HT-29 (cell line): ENCODE data around the gene FBXO41. TPM values are rescaled to one million over a fixed set of nuclear protein-coding genes. Genes with fewer than 3 reads are reported as not detected.

Source experiments
- DNase-seq: peaks from one replicate; pipeline ENCODE4 v3.0.0-alpha.2; 2015; ENCODE audit warnings: low spot score
- total RNA-seq: library from RNA; depleted of rRNA; stranded (reverse); fragments of >200 nt; shearing (Covaris generic); gene quantifications from 2 replicates; pipeline ENCODE4 v1.2.3, GENCODE V29; 2014; rRNA removed

FBXO41 gene, protein sequence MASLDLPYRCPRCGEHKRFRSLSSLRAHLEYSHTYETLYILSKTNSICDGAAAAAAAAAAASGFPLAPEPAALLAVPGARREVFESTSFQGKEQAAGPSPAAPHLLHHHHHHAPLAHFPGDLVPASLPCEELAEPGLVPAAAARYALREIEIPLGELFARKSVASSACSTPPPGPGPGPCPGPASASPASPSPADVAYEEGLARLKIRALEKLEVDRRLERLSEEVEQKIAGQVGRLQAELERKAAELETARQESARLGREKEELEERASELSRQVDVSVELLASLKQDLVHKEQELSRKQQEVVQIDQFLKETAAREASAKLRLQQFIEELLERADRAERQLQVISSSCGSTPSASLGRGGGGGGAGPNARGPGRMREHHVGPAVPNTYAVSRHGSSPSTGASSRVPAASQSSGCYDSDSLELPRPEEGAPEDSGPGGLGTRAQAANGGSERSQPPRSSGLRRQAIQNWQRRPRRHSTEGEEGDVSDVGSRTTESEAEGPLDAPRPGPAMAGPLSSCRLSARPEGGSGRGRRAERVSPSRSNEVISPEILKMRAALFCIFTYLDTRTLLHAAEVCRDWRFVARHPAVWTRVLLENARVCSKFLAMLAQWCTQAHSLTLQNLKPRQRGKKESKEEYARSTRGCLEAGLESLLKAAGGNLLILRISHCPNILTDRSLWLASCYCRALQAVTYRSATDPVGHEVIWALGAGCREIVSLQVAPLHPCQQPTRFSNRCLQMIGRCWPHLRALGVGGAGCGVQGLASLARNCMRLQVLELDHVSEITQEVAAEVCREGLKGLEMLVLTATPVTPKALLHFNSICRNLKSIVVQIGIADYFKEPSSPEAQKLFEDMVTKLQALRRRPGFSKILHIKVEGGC
- 18.0 and 26.8 TPM in 2 replicates for total RNA-seq

GRCh38 chr2:73284296-73285158 is at the start of gene FBXO41:
Gene FBXO41, minus strand, starts transcription at chr2:73284478. Its CDS starts 14,848 bp downstream, at chr2:73269630.
- peak; percentile 67 for DNase-seq

DNA sequence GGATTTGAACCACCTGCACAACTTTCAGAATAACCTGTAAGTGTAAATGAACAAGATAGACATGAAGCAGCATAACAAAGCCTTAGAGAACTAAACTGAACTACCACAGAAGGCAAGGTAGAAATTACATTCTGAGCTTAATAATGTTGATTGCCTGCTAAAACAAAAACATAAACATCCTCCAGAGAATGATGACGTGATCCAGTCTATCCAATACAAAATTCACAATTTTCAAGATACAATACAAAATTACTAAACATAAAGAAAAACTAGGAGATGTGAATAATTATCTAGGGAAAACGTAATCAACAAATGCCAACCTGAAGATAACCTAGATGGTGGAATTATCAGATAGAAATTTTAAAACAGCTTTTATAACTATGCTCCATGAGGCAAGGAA is 49.8 kb upstream of the FBXO41 start:
- DNase-seq = no peak

GRCh38 chr2:73333564-73333963 is 49.3 kb upstream of the FBXO41 start:
- no peak for DNase-seq

DNA sequence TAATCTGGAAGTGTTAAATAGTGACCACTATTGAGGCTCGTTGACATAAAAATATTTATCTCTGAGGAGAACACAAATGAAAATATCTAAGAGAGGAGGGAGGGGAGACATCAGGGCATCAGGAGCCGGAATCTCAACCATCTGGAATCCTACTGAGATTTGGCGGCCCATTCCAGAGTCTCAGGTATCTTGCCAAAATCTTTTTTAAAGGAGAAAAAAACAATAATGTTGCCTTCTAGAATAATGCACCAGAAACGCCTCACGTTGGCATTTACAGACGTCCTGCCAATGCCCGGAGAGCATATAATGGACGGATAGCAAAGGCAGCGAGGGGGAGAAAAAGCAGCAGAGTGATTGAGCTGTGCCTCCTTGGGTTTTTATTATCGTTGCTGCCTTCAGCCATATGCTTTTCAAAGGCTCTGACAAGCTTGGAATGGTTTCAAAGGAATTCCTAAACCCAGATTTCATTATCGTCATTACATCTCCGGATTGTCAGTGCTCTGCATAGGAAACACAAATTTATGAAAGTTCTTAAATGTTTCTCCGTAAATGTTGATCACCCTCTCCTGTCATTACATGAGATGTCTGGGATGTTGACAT is 39.9 kb upstream of the FBXO41 start:
- no peak for DNase-seq

- no peak for DNase-seq
Observed at GRCh38 chr2:73323551-73323950, 39.3 kb upstream of the FBXO41 start.

DNA sequence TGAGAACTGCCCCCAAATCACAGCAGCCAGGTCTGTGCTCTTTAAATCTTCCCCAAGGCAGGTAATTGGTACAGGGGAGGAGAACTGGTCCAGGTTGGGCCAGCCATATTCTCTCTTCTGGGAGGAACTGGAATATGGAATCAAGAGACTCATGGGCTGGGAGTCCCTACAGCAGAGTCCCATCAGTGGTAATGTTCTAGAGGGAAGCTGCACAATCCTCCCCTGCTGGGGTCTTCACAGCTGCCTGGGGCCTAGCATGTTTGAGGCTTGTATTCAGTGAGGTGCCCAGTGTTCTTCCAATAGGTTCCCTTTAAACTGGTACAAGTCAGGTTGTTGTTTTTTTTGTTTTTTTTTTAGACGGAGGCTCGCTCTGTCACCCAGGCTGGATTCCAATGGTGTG is 30.2 kb upstream of the FBXO41 start:
- DNase-seq = no peak

DNA sequence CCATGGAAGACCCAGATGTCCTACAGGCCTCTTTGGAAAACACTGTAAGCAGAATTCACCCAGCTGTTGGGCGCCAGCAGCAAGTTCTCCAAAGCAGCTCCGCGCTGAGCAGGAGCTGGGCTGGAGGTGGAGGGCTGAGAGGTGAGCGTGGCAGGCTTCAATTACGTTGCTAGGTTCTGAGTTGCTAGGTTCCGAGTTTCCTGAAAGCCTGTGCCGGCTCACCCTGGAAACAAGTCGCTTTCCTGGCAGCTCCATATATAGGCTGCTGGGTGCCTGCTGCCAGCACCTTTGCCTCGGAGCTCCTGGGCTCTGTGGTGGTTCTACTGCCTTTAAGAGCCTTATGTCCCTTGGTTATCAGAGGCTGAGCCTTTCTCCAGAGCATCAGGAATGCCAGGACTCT is 23.4 kb upstream of the FBXO41 start:
- DNase-seq = no peak

GRCh38 chr2:73301636-73302035 is 17.4 kb upstream of the FBXO41 start:
- no peak for DNase-seq

DNA sequence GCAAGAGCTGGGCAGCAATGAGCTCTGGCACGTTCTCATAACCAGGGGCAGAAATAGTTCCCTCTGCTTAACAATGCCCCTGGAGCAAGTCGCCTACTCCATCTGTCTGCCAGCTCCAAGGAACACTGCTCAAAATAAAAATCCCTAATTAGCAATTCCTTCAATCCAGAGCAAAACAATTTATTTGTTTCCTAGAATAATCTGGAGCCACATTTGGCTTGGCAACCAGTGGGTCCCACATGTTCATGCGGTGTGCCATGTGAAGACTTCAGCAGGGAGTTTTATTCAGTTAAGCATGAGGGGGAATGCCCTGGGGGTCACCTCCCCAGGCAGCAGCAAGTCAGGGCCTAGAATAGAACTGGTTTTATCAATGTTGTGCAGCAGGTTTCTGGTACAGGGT is 16.6 kb upstream of the FBXO41 start:
- no peak for DNase-seq

DNA sequence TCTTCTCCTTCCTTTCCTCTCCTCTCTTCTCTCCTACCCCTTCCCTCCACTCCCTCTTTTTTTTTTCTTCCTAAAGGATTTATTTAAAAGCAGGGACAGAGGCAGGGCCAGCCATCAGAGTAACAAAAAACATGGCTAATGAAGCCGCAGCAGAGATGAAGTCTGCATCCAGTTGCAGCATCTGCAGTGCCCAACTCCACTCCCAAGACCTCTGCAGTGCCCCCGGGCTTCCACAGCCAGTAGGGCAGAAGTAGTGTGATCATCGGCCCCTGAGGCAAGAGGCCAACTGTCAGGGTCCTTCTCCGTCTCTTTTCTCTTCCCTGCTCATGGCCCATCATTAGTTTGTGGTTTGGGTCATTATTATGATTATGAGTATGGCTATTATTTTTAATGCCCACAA is 13.3 kb upstream of the FBXO41 start:
- DNase-seq = no peak

- no peak for DNase-seq
Observed at GRCh38 chr2:73297151-73297559, 12.9 kb upstream of the FBXO41 start.

GRCh38 chr2:73295751-73296400 is 11.6 kb upstream of the FBXO41 start:
- peak; percentile 15 for DNase-seq

DNA sequence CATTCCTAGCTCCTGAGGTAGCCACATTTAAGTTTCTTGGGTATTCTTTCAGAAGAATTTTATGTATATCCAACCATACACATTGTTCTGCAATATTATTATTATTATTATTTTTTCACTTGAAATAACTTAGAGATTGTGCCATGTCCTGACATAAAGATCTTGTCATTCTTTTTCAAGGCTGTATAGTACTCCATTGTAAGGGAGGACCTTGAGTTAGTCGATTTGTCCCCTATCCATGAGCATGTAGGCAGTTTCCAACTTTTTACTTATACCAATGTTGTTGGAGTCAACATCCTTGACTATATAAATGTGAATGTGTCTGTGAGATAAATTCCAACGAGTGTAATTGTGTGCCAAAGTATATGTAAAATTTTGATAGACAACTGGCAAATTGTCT is 10.0 kb upstream of the FBXO41 start:
- DNase-seq = no peak

- peak; percentile 39 for DNase-seq
Observed at GRCh38 chr2:73293534-73294171, 9.4 kb upstream of the FBXO41 start, which contains the start of gene EGR4. Gene EGR4, minus strand, starts transcription at chr2:73293548. Its CDS starts 231 bp downstream, at chr2:73293317.

DNA sequence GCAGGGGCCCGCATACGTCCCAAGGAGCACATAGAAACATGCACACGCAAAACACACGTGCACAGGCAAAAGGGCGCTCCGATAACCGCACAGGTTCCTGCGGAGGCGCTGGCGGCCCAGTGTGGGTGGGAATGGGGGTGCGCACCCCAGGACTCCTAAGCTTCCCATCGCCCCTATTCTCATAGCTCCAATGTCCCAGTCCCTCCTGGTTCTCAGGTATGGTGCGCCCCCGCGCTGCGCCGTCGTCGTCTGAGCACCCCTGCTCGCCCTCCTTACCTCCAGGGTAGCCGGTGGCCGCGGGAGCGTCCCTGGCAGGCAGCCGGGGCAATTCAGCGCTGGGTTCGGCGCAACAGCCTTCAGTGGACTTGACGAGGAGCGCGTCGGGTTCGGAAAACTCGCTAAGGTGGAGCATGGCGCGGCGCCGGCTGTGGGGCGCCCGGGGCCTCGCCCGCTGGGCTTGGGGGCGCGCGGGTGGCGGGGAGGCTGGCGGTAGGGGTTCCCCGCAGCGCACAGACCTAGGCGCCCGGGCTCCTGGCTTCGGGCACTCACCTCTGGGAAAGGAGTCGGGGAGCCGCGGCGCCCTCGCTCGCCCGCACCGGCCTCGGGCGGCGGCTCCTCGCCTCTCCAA is 8.7 kb upstream of the FBXO41 start:
- no peak for DNase-seq

DNA sequence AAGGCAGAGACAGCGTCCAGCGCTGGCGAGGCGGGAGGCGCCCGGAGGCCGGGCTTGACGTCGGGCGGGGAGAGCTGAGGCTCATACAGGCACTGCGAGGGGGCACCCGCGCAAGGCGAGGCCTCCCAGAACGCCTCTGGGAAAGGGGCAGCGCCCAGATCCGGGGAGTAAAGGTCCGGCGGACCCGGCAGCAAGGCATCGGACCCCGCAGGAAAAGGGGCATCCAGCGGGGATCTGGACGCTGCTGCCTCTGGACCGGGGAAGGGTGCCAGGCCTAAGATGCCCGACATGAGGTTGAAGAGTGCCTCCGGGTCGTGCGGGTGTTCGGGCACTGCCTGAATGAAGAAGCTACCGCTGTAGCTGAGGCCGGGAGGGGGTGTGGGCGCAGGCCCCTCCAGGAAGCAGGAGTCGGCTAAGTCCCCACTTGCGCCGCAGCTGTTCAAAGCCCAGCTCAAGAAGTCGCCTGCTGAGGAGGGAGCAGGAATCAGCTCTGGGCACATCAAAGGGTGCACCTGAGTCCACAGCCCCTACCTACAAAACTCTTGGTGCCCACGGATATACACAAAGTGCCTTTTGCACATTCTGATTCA is 8.1 kb upstream of the FBXO41 start:
- DNase-seq = no peak

DNA sequence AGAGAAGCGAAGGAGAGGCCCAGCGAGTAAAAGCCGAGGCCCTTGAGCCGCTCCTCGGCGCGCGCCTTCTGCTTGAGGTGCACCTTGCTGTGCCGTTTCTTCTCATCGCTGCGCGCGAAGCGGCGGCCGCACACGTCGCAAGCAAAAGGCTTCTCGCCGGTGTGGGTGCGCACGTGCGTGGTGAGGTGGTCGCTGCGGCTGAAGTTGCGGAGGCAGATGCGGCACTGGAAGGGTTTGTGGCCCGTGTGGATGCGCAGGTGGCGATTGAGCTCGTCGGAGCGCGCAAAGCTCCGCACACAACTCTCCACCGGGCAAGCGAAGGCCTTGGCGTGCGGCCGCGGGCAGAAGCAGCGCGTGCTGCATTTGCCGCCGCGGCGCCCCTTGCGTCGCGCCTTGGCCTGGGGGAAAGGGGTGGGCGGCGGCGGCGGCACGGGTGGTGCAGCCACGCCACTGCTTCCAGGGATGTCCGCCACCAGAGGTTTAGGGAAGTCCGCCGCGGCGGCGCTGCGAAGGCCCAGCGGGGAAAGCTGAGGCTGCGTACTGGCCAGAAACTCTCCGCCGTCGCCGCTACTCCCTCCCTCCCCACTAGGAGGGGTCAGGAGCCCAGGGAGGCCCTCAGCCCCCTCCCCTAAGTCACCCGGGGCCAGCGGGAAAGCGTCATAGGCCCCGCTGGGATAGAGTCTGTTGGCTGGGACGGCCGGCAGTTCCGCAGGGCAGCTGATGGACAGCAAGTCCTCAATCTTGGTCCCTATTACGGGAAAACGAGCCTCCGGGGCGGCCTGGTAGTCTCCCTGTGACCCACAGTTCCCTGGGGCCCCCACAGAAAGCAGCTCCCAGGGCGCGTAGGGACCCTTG is 7.4 kb upstream of the FBXO41 start:
- DNase-seq = no peak

GRCh38 chr2:73291093-73291460 is 6.8 kb upstream of the FBXO41 start:
- no peak for DNase-seq
